ENCODE results near the gene HOXB3. TPM values are rescaled to one million over a fixed set of nuclear protein-coding genes. Genes with fewer than 3 reads are reported as not detected.

The HOXB3 gene
- polyA plus RNA-seq, 1 of the 3 experiments (the other 2 are of a cell fraction), result 0.46 TPM

DNA sequence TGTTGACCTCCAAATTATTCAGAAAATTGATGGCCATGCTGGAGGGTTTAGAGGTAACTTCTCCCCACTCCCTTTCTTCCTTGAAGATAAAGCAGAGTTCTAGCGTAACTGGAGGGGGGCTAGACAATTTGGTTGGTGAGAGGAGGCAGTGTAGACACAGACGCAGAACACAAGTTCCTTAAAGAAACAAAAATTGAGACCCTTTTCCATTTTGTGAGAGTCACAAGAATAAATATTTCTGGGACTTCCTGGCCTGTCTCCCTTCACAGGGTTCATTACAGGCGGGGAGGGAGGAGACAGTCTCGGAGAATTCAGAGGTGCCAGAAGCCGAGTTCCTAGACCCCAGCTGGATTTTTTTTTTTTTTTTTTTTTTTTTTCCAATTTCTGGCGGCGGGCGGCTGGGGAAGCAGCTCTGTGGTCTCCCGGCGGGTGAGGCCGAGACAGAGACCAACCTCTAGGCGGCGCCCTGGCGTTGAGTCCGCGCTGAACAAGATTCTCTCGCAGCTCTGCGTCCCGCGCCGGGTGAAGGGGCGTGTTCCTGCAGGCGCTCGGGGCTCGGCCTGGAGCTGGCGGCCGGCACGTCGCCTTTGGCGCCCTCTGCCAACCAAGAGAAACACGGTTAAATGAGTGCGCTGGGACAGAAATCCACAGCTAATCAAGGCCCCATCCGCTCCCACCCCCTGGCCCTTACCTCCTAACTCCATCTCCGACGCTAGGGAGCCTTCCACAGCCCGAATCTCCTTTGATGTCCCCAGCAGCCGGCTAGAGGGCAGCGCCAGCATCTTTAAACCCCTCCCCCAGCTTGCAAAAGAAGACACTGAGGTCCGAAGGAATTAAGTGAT lies 46.4 kb upstream of the HOXB3 start:
- H3K4me3 ChIP-seq (ENCODE audit: low read depth in 2 of 2, low read length in 1 of 2), result peak overlapping the region in 1 of 2 experiments; percentile 21; a peak in 1 of 4 replicates
- H3K4me2 ChIP-seq, result peak overlapping the region; percentile 12
- CTCF ChIA-PET, result interaction anchor here (0.7 to 4.6 kb wide), 42 partner anchors 8 to 655 kb away, joined by 3 to 50 read pairs (median 4); partner anchors contain the start of genes HOXB9 and IGF2BP1
- H3K36me3 ChIP-seq (replicated peaks in 1 of 2; ENCODE audit: control insufficient read depth in 1 of 2, insufficient read depth in 2 of 2, low read length in 1 of 2), result no peaks in the 10 kb centered on the region
- H3F3A ChIP-seq (replicated peaks; ENCODE audit: insufficient read depth), result no peaks in the 10 kb centered on the region
- H3K27me3 ChIP-seq (ENCODE audit: insufficient read depth), result peaks cover 100% of the 10 kb centered on the region
- 3% methylated on average over 38 of the region's 39 CpGs for whole genome bisulfite sequencing (ENCODE audit: low lambda C conversion rate)
- POLR2A ChIA-PET, result interaction anchor here (0.6 kb wide), 1 partner anchor 200 kb away, joined by 3 read pairs; no protein-coding TSS in a partner anchor
- no peaks in the 10 kb centered on the region for H4K20me1 ChIP-seq (ENCODE audit: insufficient read depth)
- H3K4me1 ChIP-seq (ENCODE audit: control insufficient read depth in 1 of 2, insufficient read depth in 2 of 2, low read depth in 1 of 2, low read length in 1 of 2), result no peaks in the 10 kb centered on the region
- H3K9me2 ChIP-seq, result no peaks in the 10 kb centered on the region
- peak; percentile 91 for DNase-seq
- H3K9ac ChIP-seq, result no peak overlapping the region
- H3K27ac ChIP-seq (ENCODE audit: low read depth in 2 of 2, low read length in 1 of 2), result no peak overlapping the region
- TF ChIP-seq CHD2 (IDR thresholded peaks at IDR 0.05; ENCODE audit: low read length, partially characterized antibody) (no peak), FOXM1 (IDR thresholded peaks at IDR 0.05; ENCODE audit: low read depth) (no peak), RCOR1 (IDR thresholded peaks at IDR 0.05; ENCODE audit: low read length) (no peak), RAD21 (IDR thresholded peaks at IDR 0.05; ENCODE audit: low read length) (no peak)
- TF ChIP-seq, protein P1, sequence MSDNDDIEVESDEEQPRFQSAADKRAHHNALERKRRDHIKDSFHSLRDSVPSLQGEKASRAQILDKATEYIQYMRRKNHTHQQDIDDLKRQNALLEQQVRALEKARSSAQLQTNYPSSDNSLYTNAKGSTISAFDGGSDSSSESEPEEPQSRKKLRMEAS (IDR thresholded peaks at IDR 0.05; ENCODE audit: low read depth), result peak; percentile 59; the same call in 1 of the 2 replicates
- TF ChIP-seq, protein P2, sequence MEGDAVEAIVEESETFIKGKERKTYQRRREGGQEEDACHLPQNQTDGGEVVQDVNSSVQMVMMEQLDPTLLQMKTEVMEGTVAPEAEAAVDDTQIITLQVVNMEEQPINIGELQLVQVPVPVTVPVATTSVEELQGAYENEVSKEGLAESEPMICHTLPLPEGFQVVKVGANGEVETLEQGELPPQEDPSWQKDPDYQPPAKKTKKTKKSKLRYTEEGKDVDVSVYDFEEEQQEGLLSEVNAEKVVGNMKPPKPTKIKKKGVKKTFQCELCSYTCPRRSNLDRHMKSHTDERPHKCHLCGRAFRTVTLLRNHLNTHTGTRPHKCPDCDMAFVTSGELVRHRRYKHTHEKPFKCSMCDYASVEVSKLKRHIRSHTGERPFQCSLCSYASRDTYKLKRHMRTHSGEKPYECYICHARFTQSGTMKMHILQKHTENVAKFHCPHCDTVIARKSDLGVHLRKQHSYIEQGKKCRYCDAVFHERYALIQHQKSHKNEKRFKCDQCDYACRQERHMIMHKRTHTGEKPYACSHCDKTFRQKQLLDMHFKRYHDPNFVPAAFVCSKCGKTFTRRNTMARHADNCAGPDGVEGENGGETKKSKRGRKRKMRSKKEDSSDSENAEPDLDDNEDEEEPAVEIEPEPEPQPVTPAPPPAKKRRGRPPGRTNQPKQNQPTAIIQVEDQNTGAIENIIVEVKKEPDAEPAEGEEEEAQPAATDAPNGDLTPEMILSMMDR (IDR thresholded peaks at IDR 0.05), result peak; percentile 69
- H2AFZ ChIP-seq (ENCODE audit: low read depth), result no peak overlapping the region
- H3K79me2 ChIP-seq (ENCODE audit: insufficient read depth), result no peaks in the 10 kb centered on the region
- no peaks in the 10 kb centered on the region for H3K9me3 ChIP-seq

DNA sequence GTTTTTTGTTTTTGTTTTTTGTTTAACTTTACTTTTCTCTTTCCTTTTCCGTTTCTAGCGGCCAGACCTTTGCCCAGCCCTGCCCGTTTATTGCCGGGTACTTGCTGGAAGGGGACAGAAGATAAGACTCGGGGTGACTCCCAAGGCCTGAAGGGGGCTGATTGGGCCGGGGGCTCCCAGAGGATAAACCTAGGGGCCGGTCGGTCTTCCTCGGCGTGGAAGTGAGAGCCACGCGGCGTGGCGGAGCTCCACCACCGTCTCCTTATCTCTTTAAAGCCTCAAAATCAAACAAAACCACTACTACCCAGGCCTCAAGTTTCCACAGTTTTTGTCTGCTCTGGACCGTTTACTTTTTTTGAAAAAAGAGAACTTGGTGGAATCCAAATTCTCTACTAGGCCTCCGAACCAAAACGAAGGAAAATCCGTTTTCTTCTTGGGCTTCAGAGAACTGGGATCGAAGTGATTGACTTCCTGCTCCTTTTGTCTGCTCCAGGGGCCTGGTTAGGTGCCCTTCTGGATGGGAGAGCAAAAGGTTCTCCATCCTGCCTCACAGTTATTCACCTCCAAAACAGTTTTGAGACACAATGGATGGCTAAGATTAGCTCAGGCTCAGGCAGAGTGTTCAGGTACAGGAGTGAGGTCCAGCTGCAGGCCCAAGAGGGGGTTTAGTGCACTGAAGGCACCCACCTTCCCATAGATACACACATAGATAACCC lies 44.6 kb upstream of the HOXB3 start:
- no peak for DNase-seq
- 34% methylated on average over 20 of the region's 20 CpGs for WGBS (ENCODE audit: low lambda C conversion rate)

More for the DNA sequence above, 44.6 kb upstream of the HOXB3 start:
- Histone ChIP-seq H3K4me3 (ENCODE audit: low read depth in 2 of 2, low read length in 1 of 2) (no peak overlapping the region), H3K79me2 (ENCODE audit: insufficient read depth) (no peaks in the 10 kb centered on the region), H2AFZ (ENCODE audit: low read depth) (no peak overlapping the region), H3K27me3 (ENCODE audit: insufficient read depth) (peaks cover 100% of the 10 kb centered on the region), H3K9me2 (no peaks in the 10 kb centered on the region), H3K9me3 (no peaks in the 10 kb centered on the region), H3K27ac (ENCODE audit: low read depth in 2 of 2, low read length in 1 of 2) (no peak overlapping the region), H4K20me1 (ENCODE audit: insufficient read depth) (no peaks in the 10 kb centered on the region), H3K4me1 (ENCODE audit: control insufficient read depth in 1 of 2, insufficient read depth in 2 of 2, low read depth in 1 of 2, low read length in 1 of 2) (no peaks in the 10 kb centered on the region), H3K4me2 (no peak overlapping the region), H3K9ac (no peak overlapping the region), H3K36me3 (replicated peaks in 1 of 2; ENCODE audit: control insufficient read depth in 1 of 2, insufficient read depth in 2 of 2, low read length in 1 of 2) (no peaks in the 10 kb centered on the region), H3F3A (replicated peaks; ENCODE audit: insufficient read depth) (no peaks in the 10 kb centered on the region)
- TF ChIP-seq EZH2phosphoT487 (IDR thresholded peaks at IDR 0.05; ENCODE audit: borderline replicate concordance, low read depth), result 0 out of 2 replicates have a peak, but pooled peaks have one; percentile 23
- no peak for TF ChIP-seq JUND (IDR thresholded peaks at IDR 0.05)
- POLR2A ChIA-PET, result no interaction called here
- CTCF ChIA-PET, result interaction anchor here (0.7 to 4.6 kb wide), 7 partner anchors 10 to 142 kb away, joined by 3 to 50 read pairs (median 6); partner anchors contain the start of gene HOXB9
